ENCODE results near the gene OR4D6.

DNA sequence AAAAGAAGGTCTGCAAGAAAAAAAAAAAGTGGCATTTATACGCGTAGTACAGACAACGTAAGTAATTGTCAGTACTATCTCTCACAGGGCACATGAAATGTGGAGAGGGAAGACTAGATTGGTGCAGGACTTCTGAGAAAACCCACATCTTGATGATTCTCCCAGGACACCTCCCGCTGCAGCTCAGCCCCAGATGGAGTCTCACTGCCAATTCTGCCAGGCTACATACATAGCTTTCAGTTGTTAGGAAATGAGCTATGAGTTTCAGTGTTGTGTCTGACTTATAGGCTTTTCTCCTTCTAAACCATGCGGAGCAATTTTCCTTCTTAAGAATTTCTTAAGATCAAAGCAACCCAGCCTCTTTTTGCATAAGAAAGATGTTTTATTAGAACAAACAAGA is 40.1 kb upstream of the OR4D6 start:
- TF ChIP-seq, protein P1, sequence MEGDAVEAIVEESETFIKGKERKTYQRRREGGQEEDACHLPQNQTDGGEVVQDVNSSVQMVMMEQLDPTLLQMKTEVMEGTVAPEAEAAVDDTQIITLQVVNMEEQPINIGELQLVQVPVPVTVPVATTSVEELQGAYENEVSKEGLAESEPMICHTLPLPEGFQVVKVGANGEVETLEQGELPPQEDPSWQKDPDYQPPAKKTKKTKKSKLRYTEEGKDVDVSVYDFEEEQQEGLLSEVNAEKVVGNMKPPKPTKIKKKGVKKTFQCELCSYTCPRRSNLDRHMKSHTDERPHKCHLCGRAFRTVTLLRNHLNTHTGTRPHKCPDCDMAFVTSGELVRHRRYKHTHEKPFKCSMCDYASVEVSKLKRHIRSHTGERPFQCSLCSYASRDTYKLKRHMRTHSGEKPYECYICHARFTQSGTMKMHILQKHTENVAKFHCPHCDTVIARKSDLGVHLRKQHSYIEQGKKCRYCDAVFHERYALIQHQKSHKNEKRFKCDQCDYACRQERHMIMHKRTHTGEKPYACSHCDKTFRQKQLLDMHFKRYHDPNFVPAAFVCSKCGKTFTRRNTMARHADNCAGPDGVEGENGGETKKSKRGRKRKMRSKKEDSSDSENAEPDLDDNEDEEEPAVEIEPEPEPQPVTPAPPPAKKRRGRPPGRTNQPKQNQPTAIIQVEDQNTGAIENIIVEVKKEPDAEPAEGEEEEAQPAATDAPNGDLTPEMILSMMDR (IDR thresholded peaks at IDR 0.05), result no peak
- TF ChIP-seq EZH2 (IDR thresholded peaks at IDR 0.05), result no peak
